Activated CD4-positive, alpha-beta T cell treated with anti-CD3 and anti-CD28 coated beads for 1 hour (primary cell): Measurements from ENCODE around the gene ZEB2.

Experiments used
- DNase-seq: peaks from one replicate; pipeline ENCODE4 v3.0.0-alpha.2; 2020

Gene ZEB2

GRCh38 chr2:144512470-144512869 lies 7.4 kb downstream of the ZEB2 start:
- no peak for DNase-seq

GRCh38 chr2:144511937-144512336 lies 8.0 kb downstream of the ZEB2 start:
- DNase-seq = no peak

GRCh38 chr2:144511226-144511810 lies 8.6 kb downstream of the ZEB2 start:
- no peak for DNase-seq

GRCh38 chr2:144510294-144510991 lies 9.5 kb downstream of the ZEB2 start:
- DNase-seq = no peak

- no peak for DNase-seq
These were observed 10.1 kb downstream of the ZEB2 start for GRCh38 chr2:144509879-144510221.

GRCh38 chr2:144509001-144509878 lies 10.7 kb downstream of the ZEB2 start:
- no peak for DNase-seq

- DNase-seq = no peak
These were observed 11.6 kb downstream of the ZEB2 start for GRCh38 chr2:144508172-144508851.

DNA sequence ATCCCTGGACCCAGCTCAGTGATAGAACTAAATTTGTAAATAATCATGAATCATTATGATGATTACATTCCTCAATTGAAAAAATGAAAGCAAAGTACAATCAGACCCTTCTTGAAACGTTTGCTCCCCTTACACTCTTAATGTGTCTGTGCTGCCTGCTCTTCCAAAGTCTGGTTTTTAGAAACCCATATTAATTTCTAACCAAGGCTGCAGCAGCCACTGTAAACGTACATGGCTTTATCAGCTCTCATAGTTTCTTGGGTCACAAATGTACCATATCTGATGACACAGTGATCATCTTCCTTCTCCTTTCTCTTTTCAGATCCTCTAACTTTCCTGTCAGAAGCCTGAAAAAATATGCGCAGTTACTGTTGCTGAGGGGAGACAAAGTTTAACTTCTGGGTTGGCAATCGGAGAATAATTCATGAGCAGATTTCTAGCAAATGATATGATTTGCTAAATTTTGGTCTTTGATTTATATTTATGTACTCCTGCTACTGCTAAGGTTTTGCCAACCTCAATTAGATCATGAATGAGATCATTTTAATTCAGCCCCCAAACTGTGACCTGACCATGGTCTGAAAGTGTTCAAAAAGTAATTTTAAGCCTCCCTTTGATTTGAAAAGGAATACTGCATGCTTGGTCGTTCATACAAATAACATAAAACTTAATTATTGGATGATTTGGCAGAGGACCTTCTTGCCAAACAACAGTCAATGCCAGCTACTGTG lies 12.3 kb downstream of the ZEB2 start:
- no peak for DNase-seq

DNA sequence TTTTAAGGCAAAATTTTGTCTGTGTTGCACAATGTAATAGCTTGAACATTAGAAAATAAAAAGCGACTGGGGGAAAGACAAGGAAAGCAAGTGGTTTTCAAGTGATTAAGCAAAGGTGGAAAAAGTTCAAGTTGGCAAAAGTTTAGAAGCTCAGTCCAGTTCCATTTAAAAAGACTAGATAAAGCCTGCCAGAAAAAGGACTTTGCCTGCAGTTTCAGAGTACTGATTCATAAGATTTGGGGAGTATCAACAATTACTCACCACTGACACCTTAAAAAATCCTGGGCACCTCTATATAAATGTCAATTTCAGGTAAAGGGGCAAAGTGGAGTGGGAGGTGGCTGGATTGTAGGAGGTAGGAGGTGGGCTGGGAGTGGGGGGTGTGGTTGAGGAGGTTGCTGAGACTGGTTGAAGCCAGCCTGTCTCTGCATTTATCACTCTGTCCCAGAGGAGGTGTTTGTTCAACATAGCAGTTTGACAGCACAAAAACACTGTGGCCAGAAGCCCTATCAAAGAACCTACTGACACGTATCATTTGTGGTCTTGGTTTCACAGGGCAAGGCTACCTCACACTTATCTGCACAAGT lies 14.6 kb downstream of the ZEB2 start:
- no peak for DNase-seq

- DNase-seq = no peak
These were observed 15.7 kb downstream of the ZEB2 start for GRCh38 chr2:144504218-144504641.

DNA sequence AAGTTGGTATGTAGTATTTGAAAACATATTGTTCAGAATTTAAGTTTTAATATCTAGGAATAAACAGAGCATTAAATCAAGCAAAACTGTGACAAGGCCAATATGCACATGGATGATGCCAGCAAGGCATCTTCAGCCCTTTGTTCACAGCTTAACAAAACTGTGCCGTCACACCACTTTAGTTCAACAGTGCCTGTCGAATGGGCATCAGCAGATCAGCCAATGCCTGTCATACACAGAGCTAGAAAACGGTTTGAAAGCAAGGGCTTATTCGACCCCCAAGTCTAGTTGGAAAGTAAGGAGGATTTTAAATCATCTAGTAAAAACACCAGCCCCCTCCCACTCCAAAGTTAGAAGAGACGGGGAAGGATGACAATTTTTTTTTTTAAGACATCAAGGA lies 16.7 kb downstream of the ZEB2 start:
- no peak for DNase-seq

GRCh38 chr2:144502369-144502768 lies 17.6 kb downstream of the ZEB2 start:
- no peak for DNase-seq

GRCh38 chr2:144501627-144502026 lies 18.3 kb downstream of the ZEB2 start:
- DNase-seq = no peak

DNA sequence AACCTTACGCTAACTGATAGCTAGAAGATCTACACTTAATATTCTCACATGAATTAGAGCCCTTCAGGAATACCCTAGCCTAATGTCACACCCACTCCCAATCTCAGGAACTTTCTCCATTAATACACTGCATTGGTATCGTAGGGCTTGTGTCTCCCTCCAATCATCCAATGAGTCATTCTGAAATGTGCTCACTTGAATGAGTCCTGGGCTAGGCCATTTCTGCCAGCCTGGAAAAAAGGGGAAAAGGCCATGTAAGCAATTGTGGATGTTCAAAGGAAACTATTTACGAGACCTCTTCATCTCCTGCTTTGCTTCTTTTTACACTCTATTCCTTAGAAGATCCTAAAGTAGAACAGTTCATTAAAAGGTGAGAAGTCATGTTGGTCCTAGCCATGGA lies 18.8 kb downstream of the ZEB2 start:
- DNase-seq = no peak

GRCh38 chr2:144500563-144500962 lies 19.4 kb downstream of the ZEB2 start:
- DNase-seq = no peak

DNA sequence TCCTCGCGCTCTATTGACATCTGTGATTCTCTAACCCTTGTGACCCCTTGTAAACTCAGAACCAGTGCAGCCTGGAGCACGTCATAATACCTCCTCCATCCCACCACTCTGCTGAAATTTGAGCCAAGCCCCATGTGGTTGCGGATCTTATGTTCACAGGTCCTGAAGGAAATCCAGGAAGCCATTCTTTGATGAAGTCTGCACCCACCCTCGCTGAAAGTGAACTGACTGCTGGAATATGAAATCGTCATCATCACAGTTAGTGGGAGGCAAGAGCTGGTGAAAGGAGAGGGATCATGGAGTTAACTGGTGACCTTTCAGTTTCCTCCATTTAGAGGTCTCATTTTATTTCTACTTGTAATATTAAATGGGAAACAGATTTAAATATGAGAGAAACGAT lies 21.6 kb downstream of the ZEB2 start:
- no peak for DNase-seq

DNA sequence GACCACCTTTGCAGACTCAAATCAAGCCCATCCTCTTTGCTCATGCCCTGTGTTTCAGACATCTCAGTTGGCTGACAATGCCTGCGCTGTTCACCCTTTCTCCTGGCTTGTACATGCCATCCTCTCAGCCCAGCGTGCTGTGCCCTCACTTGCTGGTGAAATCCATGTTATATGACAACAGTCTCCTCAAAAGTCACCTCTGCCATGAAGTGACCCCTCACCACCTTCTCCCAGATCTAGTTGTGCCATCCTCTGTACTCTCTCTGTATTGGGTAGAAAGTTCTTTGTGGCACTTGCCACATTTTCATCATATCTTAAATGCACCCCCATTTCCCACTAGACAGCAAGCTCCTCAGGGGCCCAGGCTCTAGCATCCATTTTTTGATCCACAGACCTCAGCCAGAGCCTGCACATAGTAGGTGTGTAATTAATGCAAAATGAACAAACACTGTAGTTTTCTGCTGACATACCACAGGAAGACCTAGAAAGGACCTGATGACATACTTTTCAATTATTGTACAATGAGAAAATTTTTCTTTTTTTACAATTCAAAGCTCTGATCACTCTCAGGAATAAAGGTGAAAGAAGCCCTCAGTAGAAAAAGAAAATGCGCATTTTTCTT lies 22.8 kb downstream of the ZEB2 start:
- no peak for DNase-seq

- no peak for DNase-seq
These were observed 23.6 kb downstream of the ZEB2 start for GRCh38 chr2:144496092-144496976.

DNA sequence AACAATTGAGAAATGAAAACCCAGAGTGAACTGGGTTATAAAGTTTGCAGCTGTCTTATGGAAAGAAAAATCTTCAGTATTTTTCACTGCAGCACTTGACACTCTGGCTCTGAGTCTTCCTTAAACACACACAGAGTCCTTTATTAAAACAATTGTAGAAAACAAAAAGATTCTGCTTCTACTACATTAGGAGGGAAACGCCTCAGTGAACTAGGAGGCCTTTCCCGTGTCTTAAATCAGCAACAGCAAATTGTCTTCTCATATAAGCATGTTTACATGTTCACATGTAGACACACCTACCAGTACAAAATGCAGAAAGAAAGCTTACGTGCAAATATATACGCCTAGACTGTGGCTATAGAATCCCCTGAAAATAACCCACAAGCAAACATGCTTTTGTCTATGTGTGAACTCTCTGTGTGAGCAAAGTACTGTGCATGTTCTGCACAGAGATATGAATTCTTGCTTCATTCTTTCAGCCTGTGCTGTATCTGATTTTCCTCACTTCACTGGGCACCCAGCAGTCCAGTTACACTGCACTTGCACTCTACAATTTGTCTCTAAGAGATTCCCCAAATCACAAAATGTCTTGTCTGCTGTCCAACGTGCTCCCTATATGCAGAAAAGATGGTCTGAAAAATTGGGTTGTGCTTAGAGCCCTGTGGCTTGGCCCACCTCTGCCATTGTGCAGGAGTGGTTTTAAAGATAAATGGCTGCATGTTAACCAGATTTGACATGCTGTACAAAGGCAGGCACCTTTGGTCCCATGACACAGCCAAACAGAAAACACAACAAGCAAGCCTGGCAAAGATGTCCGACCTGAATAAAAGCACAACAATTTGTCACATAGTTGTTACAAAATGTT lies 24.5 kb downstream of the ZEB2 start:
- DNase-seq = no peak
